ENCODE measurements around the gene KSR1. TPM values are rescaled to one million over a fixed set of nuclear protein-coding genes. Genes with fewer than 3 reads are reported as not detected.
A peak's percentile ranks its signal among the peaks of the same experiment; 100 is the strongest.
"Not testable (repeated sequence)": the region's sequence is repeated elsewhere in the genome, so short reads cannot be mapped to it uniquely, and the experiment has no call there.

The KSR1 gene
- polyA plus RNA-seq (2013, experiment 1 of 2): 15.2 TPM
- polyA plus RNA-seq (2013, experiment 2 of 2): 12.9 TPM

DNA sequence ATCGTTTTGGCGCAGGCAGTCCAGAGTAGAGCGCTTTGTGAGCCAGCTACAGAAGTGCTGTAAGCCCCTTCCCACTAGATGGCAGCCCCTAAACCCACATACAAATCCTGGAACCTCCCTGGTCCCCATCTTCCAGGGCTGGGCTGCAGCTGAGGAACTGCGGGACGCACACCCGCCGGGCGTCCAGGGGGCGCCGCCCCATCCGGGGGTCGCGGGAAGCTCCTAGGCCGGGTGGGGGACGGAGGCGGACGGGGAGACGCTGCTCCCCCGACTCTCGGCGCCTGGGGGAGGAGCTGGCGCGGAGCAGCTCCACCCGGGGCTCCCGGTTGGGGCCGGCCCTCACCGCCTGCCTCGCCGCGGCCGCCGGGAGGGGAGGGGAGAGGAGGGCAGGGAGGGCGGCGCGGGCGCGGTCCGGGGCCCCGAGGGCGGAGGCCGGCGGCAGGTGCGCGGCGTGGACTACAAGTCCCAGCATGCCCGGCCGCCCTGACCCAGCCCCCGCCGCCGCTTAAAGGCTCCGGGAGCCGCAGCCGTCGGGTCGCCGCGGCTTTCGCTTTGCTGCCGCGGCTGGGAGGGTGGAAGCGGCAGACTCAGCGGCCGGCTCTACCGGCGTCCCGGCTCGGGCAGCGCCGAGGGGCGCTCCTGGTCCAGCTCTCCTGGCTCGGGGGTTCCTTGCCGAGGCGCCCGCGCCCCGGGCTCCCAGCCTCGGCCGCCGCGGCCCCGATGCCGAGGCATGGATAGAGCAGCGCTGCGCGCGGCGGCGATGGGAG is at the start of gene KSR1:
TSS of gene KSR1 (plus strand) at position 535 of the 767 bp plus-strand sequence. CDS start at position 731, 196 bp downstream.
- H3K4me3 ChIP-seq (ENCODE audit: low read length): peak within 1 kb of the TSS; percentile 82
- under 1% methylated on average over 88 of the region's 88 CpGs for WGBS
- no peaks in the 10 kb centered on the region for H3K36me3 ChIP-seq (ENCODE audit: insufficient read depth, low read length)
- no peaks in the 10 kb centered on the region for H3K9me3 ChIP-seq (ENCODE audit: insufficient read depth, low read depth, low read length)
- peaks cover 34% of the 10 kb centered on the region for H3K4me1 ChIP-seq (ENCODE audit: insufficient read depth, low read length)
- peak within 1 kb of the TSS; percentile 78 for H3K27ac ChIP-seq (ENCODE audit: low read depth, low read length)
- peaks cover 15% of the 10 kb centered on the region for H3K27me3 ChIP-seq (ENCODE audit: insufficient read depth, low read length)
- peak within 1 kb of the TSS; percentile 74 for H3K9ac ChIP-seq (ENCODE audit: low read depth, low read length)

DNA sequence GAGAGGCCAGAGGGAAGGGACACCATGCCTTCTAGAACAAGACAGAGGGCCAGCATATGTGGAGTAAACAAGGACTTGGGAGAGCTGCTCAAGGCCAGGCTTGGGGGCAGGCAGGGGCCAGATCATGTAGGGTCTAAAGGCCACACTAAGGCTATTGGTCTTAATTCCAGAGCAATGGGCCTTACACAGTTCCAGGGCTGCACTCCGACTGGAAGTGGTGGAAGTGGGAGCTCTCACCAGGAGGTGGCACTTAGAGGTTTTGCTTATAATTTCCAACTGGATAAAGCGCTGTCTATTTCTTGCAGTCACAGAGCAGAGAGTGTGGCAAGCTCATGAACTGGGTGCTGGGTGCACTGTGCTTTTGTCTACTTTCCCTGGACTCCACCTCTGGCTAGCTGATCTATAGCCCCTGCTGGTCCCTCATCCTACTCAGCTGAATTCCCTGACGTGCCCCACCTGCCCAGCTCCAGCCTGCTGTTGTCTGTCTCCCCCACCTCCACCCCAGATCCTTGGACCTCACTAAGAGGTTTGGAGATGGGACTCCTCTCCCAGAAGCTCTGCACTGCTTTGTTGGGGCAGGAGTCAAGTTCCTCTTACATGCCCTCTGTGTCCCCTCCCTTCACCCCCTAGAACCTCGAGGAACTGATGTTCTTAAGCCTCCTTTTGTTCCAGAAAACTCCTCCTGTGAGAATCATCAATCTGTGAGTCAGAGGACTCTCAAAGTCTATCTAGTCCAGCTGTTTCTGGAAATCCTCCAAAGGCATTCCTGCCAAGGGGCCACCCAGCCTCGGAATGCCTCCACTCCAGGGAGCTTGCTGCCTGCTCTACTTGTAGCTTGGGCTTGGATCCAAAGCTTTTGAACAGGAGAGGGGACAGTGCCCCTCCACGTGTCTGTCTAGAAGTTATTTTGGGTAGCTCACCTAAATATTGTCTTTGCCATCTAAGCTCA is 48.1 kb upstream of the KSR1 start:
- Histone ChIP-seq H3K4me1 (ENCODE audit: insufficient read depth, low read length) (peaks cover 8% of the 10 kb centered on the region), H3K27me3 (ENCODE audit: insufficient read depth, low read length) (no peaks in the 10 kb centered on the region), H3K4me3 (ENCODE audit: low read length) (no peak overlapping the region), H3K27ac (ENCODE audit: low read depth, low read length) (no peak overlapping the region), H3K9me3 (ENCODE audit: insufficient read depth, low read depth, low read length) (no peaks in the 10 kb centered on the region), H3K36me3 (ENCODE audit: insufficient read depth, low read length) (no peaks in the 10 kb centered on the region), H3K9ac (ENCODE audit: low read depth, low read length) (no peak overlapping the region)
- 59% methylated on average over 6 of the region's 6 CpGs for WGBS

DNA sequence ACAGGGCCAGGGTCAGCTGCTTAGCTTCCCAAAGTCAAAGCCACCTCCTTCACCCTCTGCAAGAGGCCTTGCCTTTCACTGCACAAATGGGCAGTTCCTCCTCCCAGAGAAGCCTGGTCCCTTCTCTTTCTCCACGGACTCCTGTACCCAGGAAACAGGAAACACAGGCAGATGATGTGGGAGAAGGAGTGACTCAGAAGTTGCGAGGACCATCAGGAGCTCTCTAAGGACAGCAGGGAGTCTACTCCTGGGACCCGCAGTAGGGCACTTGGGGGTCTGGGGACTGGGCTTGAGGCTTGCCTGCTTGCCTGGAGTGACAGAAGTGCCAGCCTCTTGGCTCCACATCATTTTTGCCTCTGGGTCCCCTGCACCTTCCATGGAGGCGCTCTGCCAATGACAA is 47.4 kb upstream of the KSR1 start:
- no peak overlapping the region for H3K9ac ChIP-seq (ENCODE audit: low read depth, low read length)
- peaks cover 1% of the 10 kb centered on the region for H3K4me1 ChIP-seq (ENCODE audit: insufficient read depth, low read length)
- H3K9me3 ChIP-seq (ENCODE audit: insufficient read depth, low read depth, low read length): no peaks in the 10 kb centered on the region
- 69% methylated on average over 4 of the region's 4 CpGs for WGBS
- no peaks in the 10 kb centered on the region for H3K36me3 ChIP-seq (ENCODE audit: insufficient read depth, low read length)
- H3K27me3 ChIP-seq (ENCODE audit: insufficient read depth, low read length): no peaks in the 10 kb centered on the region
- no peak overlapping the region for H3K27ac ChIP-seq (ENCODE audit: low read depth, low read length)
- no peak overlapping the region for H3K4me3 ChIP-seq (ENCODE audit: low read length)

DNA sequence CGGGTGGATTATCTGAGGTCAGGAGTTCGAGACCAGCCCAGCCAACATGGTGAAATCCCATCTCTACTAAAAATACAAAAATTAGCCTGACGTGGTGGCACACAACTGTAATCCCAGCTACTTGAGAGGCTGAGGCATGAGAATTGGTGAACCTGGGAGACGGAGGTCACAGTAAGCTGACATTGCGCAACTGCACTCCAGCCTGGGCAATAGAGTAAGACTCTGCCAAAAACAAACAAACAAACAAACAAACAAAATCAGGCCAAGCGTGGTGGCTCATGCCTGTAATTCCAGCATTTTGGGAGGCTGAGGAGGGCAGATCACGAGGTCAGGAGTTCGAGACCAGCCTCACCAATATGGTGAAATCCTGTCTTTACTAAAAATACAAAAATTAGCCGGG is 44.1 kb upstream of the KSR1 start:
- WGBS: 93% methylated on average over 9 of the region's 9 CpGs
- not testable (repeated sequence) for H3K36me3 ChIP-seq (ENCODE audit: insufficient read depth, low read length); H3K9ac ChIP-seq (ENCODE audit: low read depth, low read length); H3K9me3 ChIP-seq (ENCODE audit: insufficient read depth, low read depth, low read length); H3K27ac ChIP-seq (ENCODE audit: low read depth, low read length); H3K27me3 ChIP-seq (ENCODE audit: insufficient read depth, low read length); H3K4me3 ChIP-seq (ENCODE audit: low read length); H3K4me1 ChIP-seq (ENCODE audit: insufficient read depth, low read length)

DNA sequence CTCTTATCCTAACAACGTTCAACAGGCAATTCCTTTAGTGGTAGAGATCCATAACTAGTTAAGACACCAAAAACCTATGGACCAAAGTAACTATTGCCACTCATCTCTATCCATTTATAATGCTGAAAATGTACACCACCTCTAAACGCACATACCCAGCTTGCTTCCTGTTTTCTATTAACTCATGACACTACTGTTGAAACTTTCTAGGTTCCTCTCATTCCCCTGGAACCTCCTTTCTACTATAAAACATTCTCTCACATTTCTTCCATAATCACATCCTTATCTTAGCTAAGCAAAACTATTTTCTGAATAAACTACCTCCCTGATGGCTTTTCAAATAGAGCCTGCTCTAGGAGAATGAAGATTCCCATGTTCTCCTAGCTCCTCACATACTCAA is 42.9 kb upstream of the KSR1 start:
- WGBS: 83% methylated on average over 2 of the region's 2 CpGs
- Histone ChIP-seq H3K4me1 (ENCODE audit: insufficient read depth, low read length) (no peaks in the 10 kb centered on the region), H3K9ac (ENCODE audit: low read depth, low read length) (no peak overlapping the region), H3K27me3 (ENCODE audit: insufficient read depth, low read length) (no peaks in the 10 kb centered on the region), H3K27ac (ENCODE audit: low read depth, low read length) (no peak overlapping the region), H3K4me3 (ENCODE audit: low read length) (no peak overlapping the region), H3K36me3 (ENCODE audit: insufficient read depth, low read length) (no peaks in the 10 kb centered on the region), H3K9me3 (ENCODE audit: insufficient read depth, low read depth, low read length) (no peaks in the 10 kb centered on the region)

DNA sequence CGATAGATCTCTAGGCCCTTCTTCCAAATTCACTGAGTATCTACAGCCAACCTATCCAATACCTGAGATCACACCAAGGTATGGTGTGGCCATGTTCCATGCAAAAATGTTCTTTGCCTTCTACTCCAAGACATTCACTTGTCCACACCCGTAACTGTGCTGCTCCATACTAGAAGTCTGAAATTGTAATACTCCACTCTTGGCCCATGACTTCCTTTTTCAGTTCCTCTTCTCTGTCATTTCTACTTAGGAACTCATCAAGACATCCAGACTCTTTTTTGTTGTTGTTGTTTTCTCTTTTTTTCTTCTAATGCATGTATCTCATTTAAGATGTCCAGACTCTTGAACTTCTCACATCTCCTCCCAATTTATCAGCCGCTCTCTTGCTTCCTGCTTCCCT is 42.5 kb upstream of the KSR1 start:
- H3K4me3 ChIP-seq (ENCODE audit: low read length): no peak overlapping the region
- WGBS: 91% methylated on average over 3 of the region's 3 CpGs

GRCh38 chr17:27414271-27414670 is 42.0 kb upstream of the KSR1 start:
- H3K36me3 ChIP-seq (ENCODE audit: insufficient read depth, low read length): no peaks in the 10 kb centered on the region
- H3K9ac ChIP-seq (ENCODE audit: low read depth, low read length): no peak overlapping the region
- H3K27me3 ChIP-seq (ENCODE audit: insufficient read depth, low read length): no peaks in the 10 kb centered on the region
- no peak overlapping the region for H3K4me3 ChIP-seq (ENCODE audit: low read length)
- no peaks in the 10 kb centered on the region for H3K9me3 ChIP-seq (ENCODE audit: insufficient read depth, low read depth, low read length)
- no peak overlapping the region for H3K27ac ChIP-seq (ENCODE audit: low read depth, low read length)
- WGBS: 86% methylated on average over 3 of the region's 3 CpGs
- no peaks in the 10 kb centered on the region for H3K4me1 ChIP-seq (ENCODE audit: insufficient read depth, low read length)

More for the DNA sequence above, 42.5 kb upstream of the KSR1 start:
- Histone ChIP-seq H3K27me3 (ENCODE audit: insufficient read depth, low read length) (no peaks in the 10 kb centered on the region), H3K9ac (ENCODE audit: low read depth, low read length) (no peak overlapping the region), H3K36me3 (ENCODE audit: insufficient read depth, low read length) (no peaks in the 10 kb centered on the region), H3K4me1 (ENCODE audit: insufficient read depth, low read length) (no peaks in the 10 kb centered on the region), H3K27ac (ENCODE audit: low read depth, low read length) (no peak overlapping the region), H3K9me3 (ENCODE audit: insufficient read depth, low read depth, low read length) (no peaks in the 10 kb centered on the region)

DNA sequence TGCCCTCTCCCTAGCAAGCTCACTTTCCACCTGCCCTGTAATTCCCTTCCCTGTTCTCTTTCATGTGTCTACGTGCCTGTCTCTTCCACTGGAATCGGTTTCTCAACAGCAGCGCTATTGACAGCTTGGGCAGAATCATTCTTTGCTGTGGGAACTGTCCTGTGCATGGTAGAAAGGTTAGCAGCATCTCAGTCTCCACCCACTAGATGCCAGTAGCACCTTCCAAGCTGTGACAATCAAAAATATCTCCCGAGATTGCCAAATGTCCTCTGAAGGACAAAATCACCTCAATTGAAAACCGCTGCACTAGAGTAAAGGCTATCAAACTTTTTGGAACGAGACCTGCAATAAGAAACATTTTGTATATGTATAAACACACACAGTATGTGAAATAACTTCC is 41.6 kb upstream of the KSR1 start:
- Histone ChIP-seq H3K27ac (ENCODE audit: low read depth, low read length) (no peak overlapping the region), H3K4me3 (ENCODE audit: low read length) (no peak overlapping the region), H3K4me1 (ENCODE audit: insufficient read depth, low read length) (no peaks in the 10 kb centered on the region), H3K9me3 (ENCODE audit: insufficient read depth, low read depth, low read length) (no peaks in the 10 kb centered on the region), H3K36me3 (ENCODE audit: insufficient read depth, low read length) (no peaks in the 10 kb centered on the region), H3K27me3 (ENCODE audit: insufficient read depth, low read length) (no peaks in the 10 kb centered on the region), H3K9ac (ENCODE audit: low read depth, low read length) (no peak overlapping the region)
- 87% methylated on average over 5 of the region's 6 CpGs for WGBS

DNA sequence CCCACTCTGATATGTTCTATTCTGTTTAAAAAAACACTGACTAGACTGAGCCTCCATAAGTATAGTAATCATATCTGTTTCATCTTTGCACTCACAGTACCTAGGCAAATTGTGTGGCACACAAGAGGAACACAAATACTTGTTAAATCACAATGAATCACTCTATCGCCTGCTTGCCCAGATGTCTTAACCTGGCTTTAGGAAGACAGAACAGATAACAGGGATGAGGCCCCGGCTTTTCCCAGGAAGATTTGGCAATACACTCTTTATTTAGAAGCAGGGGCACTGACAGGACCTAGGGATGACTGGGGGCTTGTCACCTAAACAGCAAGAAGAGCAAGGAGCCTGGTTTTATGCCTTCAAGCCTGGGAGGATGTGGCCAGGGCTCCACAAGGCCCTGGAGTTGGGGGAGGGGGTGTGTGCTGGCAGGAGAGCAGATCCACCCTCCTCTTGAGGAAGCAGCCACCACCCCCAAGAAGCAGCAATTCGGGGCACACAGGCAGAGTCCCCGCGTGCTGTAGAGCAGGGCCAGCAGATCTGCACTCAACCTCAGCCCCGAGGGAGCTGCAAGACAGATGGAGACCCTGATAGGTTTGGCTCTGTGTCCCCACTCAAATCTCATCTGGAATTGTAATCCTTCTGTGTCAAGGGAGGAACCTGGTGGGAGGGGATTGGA is 41.0 kb upstream of the KSR1 start:
- 85% methylated on average over 6 of the region's 6 CpGs for WGBS
- H3K27me3 ChIP-seq (ENCODE audit: insufficient read depth, low read length): no peaks in the 10 kb centered on the region
- H3K4me3 ChIP-seq (ENCODE audit: low read length): no peak overlapping the region
- H3K9me3 ChIP-seq (ENCODE audit: insufficient read depth, low read depth, low read length): no peaks in the 10 kb centered on the region
- no peak overlapping the region for H3K27ac ChIP-seq (ENCODE audit: low read depth, low read length)
- no peaks in the 10 kb centered on the region for H3K36me3 ChIP-seq (ENCODE audit: insufficient read depth, low read length)
- H3K4me1 ChIP-seq (ENCODE audit: insufficient read depth, low read length): no peaks in the 10 kb centered on the region
- H3K9ac ChIP-seq (ENCODE audit: low read depth, low read length): no peak overlapping the region

GRCh38 chr17:27417596-27418365 is 38.5 kb upstream of the KSR1 start:
- Histone ChIP-seq H3K9me3 (ENCODE audit: insufficient read depth, low read depth, low read length) (no peaks in the 10 kb centered on the region), H3K27ac (ENCODE audit: low read depth, low read length) (no peak overlapping the region), H3K4me3 (ENCODE audit: low read length) (no peak overlapping the region), H3K9ac (ENCODE audit: low read depth, low read length) (no peak overlapping the region), H3K4me1 (ENCODE audit: insufficient read depth, low read length) (no peaks in the 10 kb centered on the region), H3K36me3 (ENCODE audit: insufficient read depth, low read length) (no peaks in the 10 kb centered on the region), H3K27me3 (ENCODE audit: insufficient read depth, low read length) (no peaks in the 10 kb centered on the region)
- WGBS: 92% methylated on average over 13 of the region's 13 CpGs
